KOPT-K1 (cell line): ENCODE measurements around the gene NFIX.

Experiments
- H3K27ac ChIP-seq: fragments of 200-600 bp; sonication (generic); 2 replicates; pipeline ENCODE4 v1.5.1; 2016; ENCODE audit warnings: antibody characterized with exemption, mild to moderate bottlenecking, low read depth, low read length; ENCODE audit not compliant: poor library complexity, severe bottlenecking
- H3K36me3 ChIP-seq: fragments of 200-600 bp; sonication (generic); 2 replicates; pipeline ENCODE4 v1.5.1; 2017; ENCODE audit warnings: antibody characterized with exemption, mild to moderate bottlenecking, low read length, moderate library complexity; ENCODE audit not compliant: insufficient read depth
- H3K9me3 ChIP-seq: fragments of 200-600 bp; sonication (generic); 2 replicates; pipeline ENCODE4 v1.5.1; 2017; ENCODE audit warnings: antibody characterized with exemption, low read length, mild to moderate bottlenecking; ENCODE audit not compliant: insufficient read depth, poor library complexity, severe bottlenecking

Gene NFIX

GRCh38 chr19:13037161-13037560 lies 41.9 kb downstream of the NFIX start:
- no peaks in the 10 kb centered on the region for H3K9me3 ChIP-seq
- H3K27ac ChIP-seq, result no peak overlapping the region
- H3K36me3 ChIP-seq, result no peaks in the 10 kb centered on the region

GRCh38 chr19:13037731-13038130 lies 42.5 kb downstream of the NFIX start:
- no peaks in the 10 kb centered on the region for H3K36me3 ChIP-seq
- H3K27ac ChIP-seq, result no peak overlapping the region
- no peaks in the 10 kb centered on the region for H3K9me3 ChIP-seq

GRCh38 chr19:13038306-13039210 lies 43.3 kb downstream of the NFIX start:
- Histone ChIP-seq H3K36me3 (no peaks in the 10 kb centered on the region), H3K27ac (no peak overlapping the region), H3K9me3 (no peaks in the 10 kb centered on the region)

GRCh38 chr19:13039211-13039789 lies 44.0 kb downstream of the NFIX start:
- Histone ChIP-seq H3K27ac (no peak overlapping the region), H3K9me3 (no peaks in the 10 kb centered on the region), H3K36me3 (no peaks in the 10 kb centered on the region)

- Histone ChIP-seq H3K36me3 (no peaks in the 10 kb centered on the region), H3K9me3 (no peaks in the 10 kb centered on the region), H3K27ac (no peak overlapping the region)
Measured at GRCh38 chr19:13040232-13040947, 45.1 kb downstream of the NFIX start.

GRCh38 chr19:13040948-13041292 lies 45.6 kb downstream of the NFIX start:
- Histone ChIP-seq H3K9me3 (no peaks in the 10 kb centered on the region), H3K27ac (no peak overlapping the region), H3K36me3 (no peaks in the 10 kb centered on the region)

- no peaks in the 10 kb centered on the region for H3K36me3 ChIP-seq
- no peak overlapping the region for H3K27ac ChIP-seq
Measured at GRCh38 chr19:13042443-13043130, 47.3 kb downstream of the NFIX start.

GRCh38 chr19:13043285-13043684 lies 48.0 kb downstream of the NFIX start:
- H3K36me3 ChIP-seq, result no peaks in the 10 kb centered on the region
- H3K27ac ChIP-seq, result peak overlapping the region; percentile 12

More at GRCh38 chr19:13042443-13043130, 47.3 kb downstream of the NFIX start:
- H3K9me3 ChIP-seq, result no peaks in the 10 kb centered on the region

GRCh38 chr19:13044231-13044836 lies 49.1 kb downstream of the NFIX start:
- Histone ChIP-seq H3K36me3 (no peaks in the 10 kb centered on the region), H3K27ac (no peak overlapping the region), H3K9me3 (no peaks in the 10 kb centered on the region)

More at GRCh38 chr19:13043285-13043684, 48.0 kb downstream of the NFIX start:
- no peaks in the 10 kb centered on the region for H3K9me3 ChIP-seq

- Histone ChIP-seq H3K36me3 (no peaks in the 10 kb centered on the region), H3K9me3 (no peaks in the 10 kb centered on the region), H3K27ac (no peak overlapping the region)
Measured at GRCh38 chr19:13045812-13046211, 50.5 kb downstream of the NFIX start.

- Histone ChIP-seq H3K36me3 (no peaks in the 10 kb centered on the region), H3K27ac (no peak overlapping the region), H3K9me3 (no peaks in the 10 kb centered on the region)
Measured at GRCh38 chr19:13047374-13047773, 52.1 kb downstream of the NFIX start.

- no peaks in the 10 kb centered on the region for H3K36me3 ChIP-seq
- H3K9me3 ChIP-seq, result no peaks in the 10 kb centered on the region
- H3K27ac ChIP-seq, result no peak overlapping the region
Measured at GRCh38 chr19:13050274-13050673, 55.0 kb downstream of the NFIX start.

GRCh38 chr19:13051557-13052165 lies 56.4 kb downstream of the NFIX start:
- Histone ChIP-seq H3K36me3 (no peaks in the 10 kb centered on the region), H3K9me3 (no peaks in the 10 kb centered on the region), H3K27ac (peak overlapping the region; percentile 23)

- H3K36me3 ChIP-seq, result no peaks in the 10 kb centered on the region
- no peaks in the 10 kb centered on the region for H3K9me3 ChIP-seq
- H3K27ac ChIP-seq, result no peak overlapping the region
Measured at GRCh38 chr19:13052447-13053175, 57.3 kb downstream of the NFIX start.
